ENCODE measurements around the gene ATP8B1. TPM values are rescaled to one million over a fixed set of nuclear protein-coding genes. Genes with fewer than 3 reads are reported as not detected.

ATP8B1 gene
- total and polyA plus RNA-seq, 2 donors (not counting 3 experiments of a cell fraction or from before 2014, with no cell fraction given): 49.3 to 100 TPM

GRCh38 chr18:57755473-57756067 lies 47.5 kb downstream of the ATP8B1 start:
- H3K4me1 ChIP-seq (ENCODE audit: control insufficient read depth, extremely low read depth, insufficient read depth, low read length): no peaks in the 10 kb centered on the region
- H3K79me2 ChIP-seq (ENCODE audit: control insufficient read depth, insufficient read depth, low read length): peaks cover 10% of the 10 kb centered on the region
- H4K20me1 ChIP-seq (replicated peaks; ENCODE audit: control insufficient read depth, extremely low read depth, insufficient read depth, low read length): no peaks in the 10 kb centered on the region
- peaks cover 2 to 11% of the 10 kb centered on the region in 2 experiments for H3K36me3 ChIP-seq (ENCODE audit: control insufficient read depth in 2 of 2, extremely low read depth in 1 of 2, insufficient read depth in 2 of 2, low read length in 2 of 2)
- no peak overlapping the region for H2AFZ ChIP-seq (ENCODE audit: low read depth, low read length)
- dilution Hi-C loops (cut with MboI; ENCODE audit: extremely low pct_ligation_motif_present, low sequenced_read_pairs) (no loop called here), intact Hi-C loops (cut with micrococcal nuclease) (no loop called here)
- ChIA-PET POLR2A (no interaction called here), CTCF (no interaction called here)
- TF ChIP-seq JUN (IDR thresholded peaks at IDR 0.05; ENCODE audit: borderline replicate concordance, insufficient read depth, insufficient read length, low read depth) (no peak), FOS (IDR thresholded peaks at IDR 0.05; ENCODE audit: borderline replicate concordance, insufficient read depth, low read length) (no peak), POLR2A (IDR thresholded peaks at IDR 0.05; ENCODE audit: low read depth, low read length) (no peak), POLR2AphosphoS5 (IDR thresholded peaks at IDR 0.05; ENCODE audit: insufficient read depth, low read depth, low read length) (no peak), MYC (IDR thresholded peaks at IDR 0.05; ENCODE audit: low read depth, low read length) (no peak), GATA2 (IDR thresholded peaks at IDR 0.05; ENCODE audit: insufficient read depth, insufficient read length, low read depth, low read length) (no peak), EZH2 (IDR thresholded peaks at IDR 0.05; ENCODE audit: borderline replicate concordance, low read depth, low read length, severe bottlenecking) (no peak), MAX (IDR thresholded peaks at IDR 0.05; ENCODE audit: insufficient read depth, insufficient read length) (no peak), CTCF (IDR thresholded peaks at IDR 0.05; ENCODE audit: extremely low read depth in 1 of 2, insufficient read depth in 1 of 2, low read depth in 1 of 2, low read length in 2 of 2) (no peak)
- H3K4me2 ChIP-seq (ENCODE audit: insufficient read depth, low read length): no peak overlapping the region
- H3K27ac ChIP-seq (ENCODE audit: insufficient read depth, low read depth, low read length): no peak overlapping the region
- H3K9me3 ChIP-seq (replicated peaks; ENCODE audit: control insufficient read depth, insufficient read depth, low read length): no peaks in the 10 kb centered on the region
- FAIRE-seq: no peak
- H3K9me1 ChIP-seq (replicated peaks; ENCODE audit: control insufficient read depth, extremely low read depth, insufficient read depth, low read length): no peaks in the 10 kb centered on the region
- no peak overlapping the region for H3K9ac ChIP-seq (replicated peaks; ENCODE audit: extremely low read depth, insufficient read depth, low read length)
- H3K27me3 ChIP-seq (ENCODE audit: control insufficient read depth in 2 of 2, insufficient read depth in 2 of 2, low read length in 2 of 2): no peaks in the 10 kb centered on the region
- no peak overlapping the region for H3K4me3 ChIP-seq (replicated peaks in 1 of 3; ENCODE audit: insufficient read depth in 1 of 3, low read depth in 1 of 3, low read length in 3 of 3)
- no TSS peak for BruUV-seq (replicated peaks)
- no peak for DNase-seq (ENCODE audit: low read depth, low spot score)

Data from endothelial cell of umbilical vein (primary cell).